HG03095 (cell line): ENCODE results near the gene PEAK1.
A peak's percentile ranks its signal among the peaks of the same experiment; 100 is the strongest.

Experiments used
- ATAC-seq: cut with Tn5 transposase; IDR thresholded peaks from one replicate; pipeline ENCODE4 v1.9.1; 2021; ENCODE audit warnings: moderate library complexity; ENCODE audit not compliant: unreplicated experiment

The PEAK1 gene

GRCh38 chr15:77419836-77420609, at the start of gene PEAK1:
Gene PEAK1, minus strand, starts transcription at chr15:77420104. Its CDS starts 238,178 bp downstream, at chr15:77181926.
- peak; percentile 84 for ATAC-seq

- no peak for ATAC-seq
Measured at GRCh38 chr15:77468896-77469295, 49.0 kb upstream of the PEAK1 start.

GRCh38 chr15:77466521-77466920, 46.6 kb upstream of the PEAK1 start:
- no peak for ATAC-seq

- ATAC-seq: no peak
Measured at GRCh38 chr15:77464129-77464865, 44.4 kb upstream of the PEAK1 start.

GRCh38 chr15:77461486-77461885, 41.6 kb upstream of the PEAK1 start:
- ATAC-seq: no peak

- ATAC-seq: no peak
Measured at GRCh38 chr15:77459031-77459430, 39.1 kb upstream of the PEAK1 start.

- no peak for ATAC-seq
Measured at GRCh38 chr15:77457905-77458265, 38.0 kb upstream of the PEAK1 start.

GRCh38 chr15:77457191-77457904, 37.4 kb upstream of the PEAK1 start:
- no peak for ATAC-seq

GRCh38 chr15:77456746-77457145, 36.8 kb upstream of the PEAK1 start:
- no peak for ATAC-seq

- no peak for ATAC-seq
Measured at GRCh38 chr15:77455696-77456321, 35.9 kb upstream of the PEAK1 start.

GRCh38 chr15:77454951-77455350, 35.0 kb upstream of the PEAK1 start:
- no peak for ATAC-seq

GRCh38 chr15:77454265-77454664, 34.4 kb upstream of the PEAK1 start:
- no peak for ATAC-seq

GRCh38 chr15:77446840-77447390, 27.0 kb upstream of the PEAK1 start:
- ATAC-seq: no peak

GRCh38 chr15:77440378-77440999, 20.6 kb upstream of the PEAK1 start:
- peak; percentile 74 for ATAC-seq

- no peak for ATAC-seq
Measured at GRCh38 chr15:77437264-77437663, 17.4 kb upstream of the PEAK1 start.

- no peak for ATAC-seq
Measured at GRCh38 chr15:77436822-77437221, 16.9 kb upstream of the PEAK1 start.

- ATAC-seq: no peak
Measured at GRCh38 chr15:77430652-77431051, 10.7 kb upstream of the PEAK1 start.

GRCh38 chr15:77430213-77430612, 10.3 kb upstream of the PEAK1 start:
- ATAC-seq: no peak

- ATAC-seq: no peak
Measured at GRCh38 chr15:77426871-77427270, 7.0 kb upstream of the PEAK1 start.

- no peak for ATAC-seq
Measured at GRCh38 chr15:77426377-77426776, 6.5 kb upstream of the PEAK1 start.

GRCh38 chr15:77425104-77425503, 5.2 kb upstream of the PEAK1 start:
- no peak for ATAC-seq
